GM23248 (cell line): ENCODE measurements around the gene ARMC10. TPM values are rescaled to one million over a fixed set of nuclear protein-coding genes. Genes with fewer than 3 reads are reported as not detected.
"Not testable (repeated sequence)": the region's sequence is repeated elsewhere in the genome, so short reads cannot be mapped to it uniquely, and the experiment has no call there.

ENCODE experiments used
- DNase-seq: peaks from one replicate; pipeline ENCODE4 v3.0.0-alpha.2; 2015
- H2AFZ ChIP-seq: fragments of 200-600 bp; sonication (generic); 2 replicates; pipeline ENCODE4 v1.6.1; 2016; ENCODE audit warnings: antibody characterized with exemption
- H3F3A ChIP-seq: fragments of 200-600 bp; sonication (generic); 2 replicates; pipeline ENCODE4 v1.6.1; 2016; ENCODE audit warnings: mild to moderate bottlenecking, antibody characterized with exemption, mixed run types; ENCODE audit not compliant: insufficient read depth
- H3K27ac ChIP-seq: fragments of 200-600 bp; sonication (generic); 2 replicates; pipeline ENCODE4 v1.5.1; 2016; ENCODE audit warnings: mild to moderate bottlenecking
- H3K27me3 ChIP-seq: fragments of 200-600 bp; sonication (generic); replicated peaks from 2 replicates; pipeline ENCODE4 v1.6.1; 2016; ENCODE audit warnings: mild to moderate bottlenecking; ENCODE audit not compliant: insufficient read depth
- H3K36me3 ChIP-seq: fragments of 200-600 bp; sonication (generic); 2 replicates; pipeline ENCODE4 v1.6.1; 2016; ENCODE audit warnings: low read depth, mild to moderate bottlenecking
- H3K4me1 ChIP-seq: fragments of 200-600 bp; sonication (generic); 2 replicates; pipeline ENCODE4 v1.6.1; 2016; ENCODE audit warnings: mild to moderate bottlenecking; ENCODE audit not compliant: insufficient read depth
- H3K4me2 ChIP-seq: fragments of 200-600 bp; sonication (generic); one replicate; pipeline ENCODE4 v1.6.1; 2016; ENCODE audit warnings: mild to moderate bottlenecking; ENCODE audit not compliant: unreplicated experiment
- H3K4me3 ChIP-seq: fragments of 200-600 bp; sonication (generic); 2 replicates; pipeline ENCODE4 v1.5.1; 2016; ENCODE audit warnings: mild to moderate bottlenecking
- H3K79me2 ChIP-seq: fragments of 200-600 bp; sonication (generic); 2 replicates; pipeline ENCODE4 v1.6.1; 2016; ENCODE audit warnings: mild to moderate bottlenecking; ENCODE audit not compliant: insufficient read depth
- H3K9ac ChIP-seq: fragments of 200-600 bp; sonication (generic); 2 replicates; pipeline ENCODE4 v1.6.1; 2016; ENCODE audit warnings: mild to moderate bottlenecking
- H3K9me2 ChIP-seq: fragments of 200-600 bp; sonication (generic); 2 replicates; pipeline ENCODE4 v1.6.1; 2016; ENCODE audit warnings: mixed run types, mild to moderate bottlenecking, moderate library complexity; ENCODE audit not compliant: insufficient read depth
- H3K9me3 ChIP-seq: fragments of 200-600 bp; sonication (generic); one replicate; pipeline ENCODE4 v1.6.1; 2017; ENCODE audit warnings: low read depth
- H4K20me1 ChIP-seq: fragments of 200-600 bp; sonication (generic); 2 replicates; pipeline ENCODE4 v1.6.0; 2016; ENCODE audit not compliant: insufficient read depth
- EZH2 ChIP-seq: fragments of 200-600 bp; sonication (generic); IDR thresholded peaks from 2 replicates; pipeline ENCODE4 v1.6.1; 2018; ENCODE audit warnings: antibody characterized with exemption, mild to moderate bottlenecking; ENCODE audit not compliant: insufficient read depth, poor library complexity, severe bottlenecking
- EZH2phosphoT487 ChIP-seq: fragments of 200-600 bp; sonication (generic); IDR thresholded peaks from 2 replicates; pipeline ENCODE4 v1.6.1; 2018; ENCODE audit warnings: antibody characterized with exemption, moderate library complexity, mild to moderate bottlenecking, low read depth; ENCODE audit not compliant: insufficient read depth
- WGBS, 2 experiments: methylation state at CpG; one replicate each; pipeline ENCODE4 v1.1.6; 2015 to 2017; ENCODE audit warnings: low lambda C conversion rate in 2 of 2, low coverage in 1 of 2; ENCODE audit errors: missing lambda C conversion rate in 2 of 2; 5-methylcytosine and 5-hydroxymethylcytosine counted together
- in situ Hi-C: fragments of 300-500 bp; cut with MboI; formaldehyde crosslinking; loops from 2 replicates; pipeline ENCODE4 v1.15.0; 2020
- polyA plus RNA-seq: library from polyadenylated mRNA; unstranded; fragments of >200 nt; fragmentation: Nextera tagmentation; extraction: Ambion mirVana; gene quantifications from 2 replicates; pipeline ENCODE4 v1.2.1, GENCODE V29; 2016
- total RNA-seq: library from RNA; depleted of rRNA; stranded (reverse); fragments of >200 nt; shearing (Covaris generic); gene quantifications from 2 replicates; pipeline ENCODE4 v1.2.3, GENCODE V29; 2014; rRNA removed

ARMC10 gene
- 32.8 and 39.2 TPM in 2 replicates for total RNA-seq
- polyA plus RNA-seq: 35.5 and 41.9 TPM in 2 replicates

DNA sequence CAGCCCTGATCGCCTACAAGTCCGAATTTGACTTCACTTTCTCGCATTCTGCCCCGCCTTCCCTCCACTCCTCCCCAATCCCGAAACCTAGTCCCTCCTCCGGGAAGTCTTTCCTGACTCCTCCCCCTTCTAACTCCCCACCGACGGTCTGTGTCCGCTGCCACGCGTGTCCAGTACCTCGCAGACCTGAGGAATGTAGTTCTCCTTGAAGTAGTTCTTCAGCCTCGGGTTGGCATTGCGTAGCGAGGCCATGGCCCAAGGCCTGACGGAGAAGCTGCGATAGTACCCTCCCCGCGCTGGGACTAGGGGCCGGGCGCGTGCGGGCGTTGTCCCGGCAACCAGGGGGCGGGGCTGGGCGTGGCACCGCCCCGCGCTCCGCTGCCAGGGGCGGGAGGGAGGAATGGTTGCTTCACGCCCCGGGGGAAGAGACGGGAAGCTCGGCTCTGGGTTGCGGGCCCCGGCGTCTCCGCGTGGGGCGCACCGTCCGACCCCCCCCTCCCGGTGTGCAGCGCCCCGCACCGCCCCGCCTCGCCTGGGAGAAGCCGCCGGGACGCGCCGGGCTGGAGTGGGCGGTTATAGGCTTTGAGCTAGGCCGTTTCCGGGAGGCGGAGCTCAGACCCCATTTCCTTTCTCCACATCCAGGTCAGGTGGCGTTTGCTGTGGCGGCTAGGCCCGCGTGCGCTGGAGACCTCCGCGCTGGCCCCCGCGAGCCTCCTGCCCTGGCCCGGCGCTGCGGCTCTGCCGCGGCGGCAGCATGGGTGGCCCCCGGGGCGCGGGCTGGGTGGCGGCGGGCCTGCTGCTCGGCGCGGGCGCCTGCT is at the start of gene ARMC10, which contains the start of gene FBXL13:
Gene ARMC10, plus strand, starts transcription at position 622 of the 818 bp plus-strand sequence. Its CDS starts 133 bp downstream, at position 755.
Gene FBXL13, minus strand, starts transcription at position 278 of the 818 bp plus-strand sequence.
- Histone ChIP-seq H3K4me2 (peak within 1 kb of the TSS; percentile 91), H3K27ac (peak within 1 kb of the TSS; percentile 77), H3K27me3 (no peaks in the 10 kb centered on the region), H3K9me2 (no peaks in the 10 kb centered on the region), H3K4me1 (peaks cover 7% of the 10 kb centered on the region; the same call in 1 of the 2 replicates), H3K9ac (peak within 1 kb of the TSS; percentile 87), H3K36me3 (no peaks in the 10 kb centered on the region), H3K9me3 (no peaks in the 10 kb centered on the region), H3K4me3 (peak within 1 kb of the TSS; percentile 87), H3K79me2 (peaks cover 42% of the 10 kb centered on the region), H3F3A (no peaks in the 10 kb centered on the region; the same call in 1 of the 2 replicates), H2AFZ (peak within 1 kb of the TSS; percentile 93), H4K20me1 (no peaks in the 10 kb centered on the region)
- WGBS, 2 experiments: 1 to 2% methylated on average over 53 to 69 of the region's 83 CpGs
- peak; percentile 93 for DNase-seq
- TF ChIP-seq EZH2: no peak
- TF ChIP-seq EZH2phosphoT487: no peak
- in situ Hi-C loops: no loop called here

DNA sequence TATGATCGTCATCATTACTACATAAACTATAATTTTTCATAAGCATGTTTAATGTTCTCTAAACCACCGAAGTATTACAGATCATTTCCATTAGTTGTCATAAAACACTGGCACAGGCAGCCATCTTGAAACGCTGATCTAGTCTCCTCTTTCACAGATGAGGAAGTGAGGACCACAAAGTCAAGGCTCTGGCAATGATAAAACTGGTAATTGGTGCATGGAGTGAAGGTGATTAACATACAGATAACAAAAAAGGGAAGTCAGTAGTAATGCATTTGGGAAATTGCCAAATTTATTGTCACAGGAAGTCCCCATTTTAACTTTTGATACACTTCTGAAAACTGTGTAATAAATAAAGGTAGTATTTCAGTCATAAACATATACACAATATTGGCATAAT is 49.6 kb upstream of the ARMC10 start:
- Histone ChIP-seq H3K27ac (no peak overlapping the region), H2AFZ (peak overlapping the region; percentile 49; the same call in 1 of the 2 replicates), H3K9me2 (no peaks in the 10 kb centered on the region), H3K27me3 (no peaks in the 10 kb centered on the region), H3K4me2 (no peak overlapping the region), H3K79me2 (no peaks in the 10 kb centered on the region), H3K9me3 (no peaks in the 10 kb centered on the region), H3F3A (no peaks in the 10 kb centered on the region), H3K9ac (no peak overlapping the region), H3K36me3 (no peaks in the 10 kb centered on the region), H4K20me1 (no peaks in the 10 kb centered on the region), H3K4me1 (no peaks in the 10 kb centered on the region), H3K4me3 (no peak overlapping the region)
- no peak for DNase-seq
- WGBS, 2 experiments: 54 to 66% methylated on average over 3 of the region's 3 CpGs
- in situ Hi-C loops: no loop called here
- TF ChIP-seq EZH2: no peak

DNA sequence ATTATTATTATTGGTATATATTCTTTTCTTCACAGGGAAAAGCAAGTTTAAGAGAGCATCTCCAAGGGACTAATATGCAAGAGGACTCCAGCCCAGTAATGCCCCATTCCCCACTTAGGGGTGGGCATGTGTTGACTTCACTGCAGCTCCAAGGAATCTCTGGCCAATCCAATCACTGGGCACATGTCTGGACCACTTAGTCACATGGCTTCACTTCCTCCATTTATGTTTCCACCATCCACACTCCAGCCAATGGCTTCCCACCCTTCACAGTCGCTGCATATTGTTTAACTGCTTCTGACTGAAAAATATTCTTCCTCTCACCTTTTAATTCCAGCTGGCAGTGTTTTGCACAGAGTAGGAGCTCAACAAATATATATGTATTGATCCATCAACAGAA is 43.9 kb upstream of the ARMC10 start:
- Histone ChIP-seq H3K4me2 (no peak overlapping the region), H3K79me2 (no peaks in the 10 kb centered on the region), H3K36me3 (no peaks in the 10 kb centered on the region), H3K27me3 (no peaks in the 10 kb centered on the region), H3K4me1 (no peaks in the 10 kb centered on the region), H3K4me3 (no peak overlapping the region), H3K27ac (no peak overlapping the region), H3K9ac (no peak overlapping the region), H3F3A (no peaks in the 10 kb centered on the region), H4K20me1 (no peaks in the 10 kb centered on the region), H3K9me2 (no peaks in the 10 kb centered on the region), H3K9me3 (no peaks in the 10 kb centered on the region), H2AFZ (no peak overlapping the region)
- no peak for DNase-seq
- in situ Hi-C loops: no loop called here
- no peak for TF ChIP-seq EZH2
- TF ChIP-seq EZH2phosphoT487: no peak
- whole genome bisulfite sequencing, 2 experiments: 94 to 97% methylated on average over 1 of the region's 1 CpG

- WGBS, 2 experiments: 92 to 96% methylated on average over 1 of the region's 1 CpG
- in situ Hi-C loops: no loop called here
These were observed 43.2 kb upstream of the ARMC10 start for GRCh38 chr7:103031781-103032180.

DNA sequence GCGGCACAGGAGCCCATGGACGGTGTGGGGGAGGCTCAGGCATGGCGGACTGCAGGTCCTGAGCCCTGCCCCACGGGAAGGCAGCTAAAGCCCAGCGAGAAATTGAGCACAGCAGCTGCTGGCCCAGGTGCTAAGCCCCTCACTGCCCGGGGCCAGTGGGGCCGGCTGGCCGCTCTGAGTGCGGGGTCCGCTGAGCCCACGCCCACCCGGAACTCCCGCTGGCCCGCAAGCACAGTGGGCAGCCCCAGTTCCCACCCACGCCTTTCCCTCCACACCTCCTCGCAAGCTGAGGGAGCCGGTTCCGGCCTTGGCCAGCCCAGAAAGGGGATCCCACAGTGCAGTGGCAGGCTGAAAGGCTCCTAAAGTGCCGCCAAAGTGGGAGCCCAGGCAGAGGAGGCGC is 40.6 kb upstream of the ARMC10 start:
- H4K20me1 ChIP-seq, H2AFZ ChIP-seq, H3K79me2 ChIP-seq, H3K36me3 ChIP-seq, H3K9me2 ChIP-seq, H3K27me3 ChIP-seq, H3F3A ChIP-seq, H3K9me3 ChIP-seq, H3K27ac ChIP-seq, H3K4me2 ChIP-seq, DNase-seq, H3K4me3 ChIP-seq, H3K9ac ChIP-seq, in situ Hi-C loops, H3K4me1 ChIP-seq: not testable (repeated sequence)
- 89 to 96% methylated on average over 7 to 20 of the region's 20 CpGs for WGBS, 2 experiments

More at GRCh38 chr7:103031781-103032180, 43.2 kb upstream of the ARMC10 start:
- H3K4me1 ChIP-seq: no peaks in the 10 kb centered on the region
- H3F3A ChIP-seq: no peaks in the 10 kb centered on the region
- no peak overlapping the region for H2AFZ ChIP-seq
- no peak overlapping the region for H3K27ac ChIP-seq
- H3K27me3 ChIP-seq: no peaks in the 10 kb centered on the region
- H3K4me2 ChIP-seq: no peak overlapping the region
- TF ChIP-seq EZH2: no peak
- TF ChIP-seq EZH2phosphoT487: no peak
- no peaks in the 10 kb centered on the region for H3K79me2 ChIP-seq
- no peaks in the 10 kb centered on the region for H3K9me2 ChIP-seq
- H3K36me3 ChIP-seq: no peaks in the 10 kb centered on the region
- no peak overlapping the region for H3K4me3 ChIP-seq
- H3K9me3 ChIP-seq: no peaks in the 10 kb centered on the region
- no peak overlapping the region for H3K9ac ChIP-seq
- peak; percentile 14 for DNase-seq
- H4K20me1 ChIP-seq: no peaks in the 10 kb centered on the region
